CD4-positive, alpha-beta T cell treated with Interleukin-17A for 4 hours (primary cell): ENCODE results near the gene CHN2.

Experiments
- DNase-seq: peaks from one replicate; pipeline ENCODE4 v3.0.0-alpha.2; 2020; ENCODE audit warnings: mixed read lengths

The CHN2 gene

DNA sequence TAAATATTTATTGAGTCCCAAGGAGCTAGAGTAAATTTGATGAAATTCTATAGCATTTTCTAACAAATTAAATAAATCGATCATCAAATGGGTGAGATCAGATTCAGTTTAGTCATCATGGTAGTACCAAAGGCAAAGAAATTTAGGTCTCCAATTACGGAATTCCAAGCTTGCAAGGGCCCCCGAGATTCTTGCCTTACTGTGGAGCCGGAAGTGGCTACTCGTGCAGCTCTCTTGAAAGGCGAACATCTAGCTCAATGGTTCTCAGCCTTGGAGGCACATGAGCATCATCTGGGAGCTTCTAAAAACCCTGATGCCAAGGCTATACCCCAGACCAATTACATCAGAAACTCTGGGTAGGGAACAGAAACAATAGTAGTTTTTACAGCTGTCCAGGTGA lies 251.2 kb downstream of the CHN2 start:
- no peak for DNase-seq

DNA sequence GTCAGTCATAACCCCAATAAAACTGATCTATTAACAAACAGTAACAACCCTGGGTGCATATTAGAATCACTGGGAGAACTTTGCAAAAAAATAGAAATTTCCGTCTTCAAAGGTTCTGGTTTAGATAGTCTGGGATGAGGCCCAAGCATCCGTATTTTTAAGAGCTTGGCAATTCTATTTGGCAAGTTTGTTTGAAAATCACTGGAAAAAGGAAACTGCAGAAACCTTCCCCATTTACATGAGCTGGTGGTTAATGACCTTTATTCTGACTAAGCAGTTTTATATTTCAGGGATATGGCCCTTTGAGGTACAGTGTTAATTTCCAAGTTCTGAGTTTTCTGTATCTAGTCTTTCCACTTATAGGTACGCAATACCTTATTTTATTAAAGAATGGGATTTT lies 253.3 kb downstream of the CHN2 start:
- DNase-seq, result no peak

DNA sequence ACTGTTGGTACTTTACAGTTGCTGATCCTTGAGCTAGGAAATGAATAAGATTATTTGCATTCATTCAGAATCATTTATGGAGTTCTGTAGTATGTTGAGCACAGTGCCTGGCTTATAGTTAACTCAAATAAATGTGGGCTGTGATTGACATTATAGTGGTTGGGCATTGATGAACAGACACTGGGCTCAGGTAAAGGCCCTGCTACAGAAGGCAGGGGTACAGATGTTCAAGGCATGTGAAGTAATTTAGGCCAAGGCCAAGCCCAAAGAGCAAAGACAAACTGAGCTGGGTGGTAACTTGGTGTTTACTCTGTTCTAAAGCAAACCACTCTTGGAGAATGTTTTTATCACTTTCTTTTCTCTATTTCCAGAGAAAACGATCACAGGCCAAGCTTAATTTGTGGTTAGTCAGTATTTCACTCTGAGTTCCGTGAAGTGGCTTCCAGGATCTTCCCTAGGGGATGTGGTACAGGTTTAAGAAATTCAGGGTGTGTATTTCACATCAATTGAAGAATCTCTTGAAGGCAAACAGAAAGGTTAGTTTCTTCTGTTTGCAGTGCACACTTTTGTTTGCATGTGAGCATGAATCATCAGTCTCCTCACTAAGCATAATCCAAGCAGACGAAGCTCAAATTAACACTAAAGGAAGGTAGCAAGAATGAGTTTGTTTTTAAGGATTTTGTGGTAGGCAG lies 255.1 kb downstream of the CHN2 start:
- DNase-seq, result no peak

DNA sequence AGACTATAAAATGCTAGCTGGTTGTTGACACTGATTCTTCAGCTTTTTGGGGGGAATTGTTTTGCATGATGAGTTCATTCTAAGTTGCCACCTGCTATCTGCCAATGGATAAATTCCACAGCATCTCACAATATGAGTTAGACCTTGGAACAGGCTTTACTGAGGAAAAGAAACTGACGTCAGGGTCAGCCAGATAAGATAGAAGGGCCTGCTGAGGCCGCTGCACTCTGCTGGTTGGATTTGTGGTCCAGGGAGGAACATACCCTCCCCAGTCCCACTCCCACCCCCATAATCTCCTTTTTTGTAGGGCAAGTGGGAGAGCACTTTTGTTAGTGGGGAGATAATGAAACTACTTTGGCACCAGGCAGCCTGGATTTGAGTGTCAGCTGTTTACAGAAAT lies 258.4 kb downstream of the CHN2 start:
- DNase-seq, result no peak

DNA sequence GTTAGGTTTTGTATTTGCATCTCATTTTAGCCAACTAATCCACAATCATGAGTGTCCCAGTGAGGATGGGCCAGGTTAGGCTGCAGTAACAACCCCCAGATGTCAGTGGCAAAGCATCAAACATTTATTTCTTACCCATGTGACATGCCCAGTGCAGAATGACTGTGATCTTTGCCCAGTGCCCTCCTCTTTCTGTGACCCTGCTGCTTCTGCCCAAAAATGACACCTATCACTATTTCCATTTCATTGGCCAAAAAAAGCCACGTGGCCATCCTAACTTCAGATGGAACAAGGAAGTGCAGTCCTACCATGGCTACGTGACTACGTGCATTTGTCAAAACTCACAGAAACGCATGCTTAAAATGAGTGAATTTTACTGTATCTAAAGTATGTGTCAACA lies 259.9 kb downstream of the CHN2 start:
- DNase-seq, result no peak

DNA sequence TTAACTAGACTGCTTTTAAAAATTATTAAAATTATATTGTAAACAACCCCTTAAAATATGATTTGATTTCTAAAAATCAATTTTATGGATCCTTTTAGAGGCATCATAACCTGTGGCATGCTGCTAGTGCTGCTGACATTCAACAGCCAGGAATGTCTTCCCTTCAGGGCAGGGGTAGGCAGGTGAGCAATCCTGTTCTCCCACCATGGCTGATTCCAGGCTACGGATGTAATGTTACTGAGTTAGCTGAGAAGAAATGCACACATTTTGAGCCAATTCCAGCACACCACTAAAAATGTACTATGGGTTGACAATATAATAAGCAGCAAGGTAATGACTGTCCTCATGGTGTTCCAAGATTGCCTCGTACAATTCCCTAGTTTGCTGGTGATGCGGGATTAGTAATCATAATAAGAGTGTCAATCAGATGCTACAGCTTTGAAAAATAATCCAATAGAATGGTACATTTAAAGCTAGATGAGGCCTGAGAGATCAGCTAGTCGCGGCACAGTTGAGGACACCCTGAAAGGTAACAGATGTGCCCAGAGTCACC lies 260.4 kb downstream of the CHN2 start:
- no peak for DNase-seq

DNA sequence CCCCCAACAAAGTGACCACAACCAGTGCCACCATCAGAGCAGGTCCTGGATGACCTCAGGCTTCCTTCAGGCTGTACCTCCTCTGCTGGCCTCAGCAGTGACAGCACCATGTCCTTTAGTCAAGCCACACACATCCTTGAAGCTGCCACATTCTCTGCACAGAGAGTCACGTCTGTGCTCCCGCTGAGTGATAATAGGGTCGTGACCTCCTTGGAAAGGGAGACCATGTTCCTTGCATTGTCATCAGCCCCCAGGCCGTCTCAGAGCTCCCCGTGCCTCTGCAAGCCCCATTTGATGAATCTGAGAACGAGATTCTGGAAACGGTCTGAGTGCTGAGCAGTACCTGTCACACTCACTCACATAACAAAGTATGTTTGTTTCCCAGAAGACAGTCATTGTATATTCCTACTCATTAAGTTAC lies 262.6 kb downstream of the CHN2 start:
- DNase-seq, result no peak

DNA sequence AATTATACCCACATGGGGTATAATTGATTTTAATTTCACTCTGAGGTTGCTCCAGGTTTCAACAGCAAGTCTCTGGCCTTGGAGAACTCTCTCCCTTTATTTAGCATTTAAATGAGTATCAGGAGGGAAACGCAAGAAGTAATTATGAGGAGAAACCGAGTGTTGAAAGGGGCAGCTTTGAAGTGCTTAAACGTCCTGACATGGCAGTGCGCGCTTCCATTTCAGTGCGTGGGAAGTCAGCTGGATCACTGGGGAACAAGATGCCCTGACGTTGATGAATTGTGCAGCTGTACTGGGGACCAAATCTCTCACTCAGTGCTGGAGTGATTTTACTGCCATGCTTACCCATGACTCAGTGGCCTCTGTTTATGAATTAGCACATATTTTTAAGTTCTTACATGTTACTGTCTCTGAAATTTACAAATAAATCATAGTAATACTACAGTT lies 263.0 kb downstream of the CHN2 start:
- no peak for DNase-seq

DNA sequence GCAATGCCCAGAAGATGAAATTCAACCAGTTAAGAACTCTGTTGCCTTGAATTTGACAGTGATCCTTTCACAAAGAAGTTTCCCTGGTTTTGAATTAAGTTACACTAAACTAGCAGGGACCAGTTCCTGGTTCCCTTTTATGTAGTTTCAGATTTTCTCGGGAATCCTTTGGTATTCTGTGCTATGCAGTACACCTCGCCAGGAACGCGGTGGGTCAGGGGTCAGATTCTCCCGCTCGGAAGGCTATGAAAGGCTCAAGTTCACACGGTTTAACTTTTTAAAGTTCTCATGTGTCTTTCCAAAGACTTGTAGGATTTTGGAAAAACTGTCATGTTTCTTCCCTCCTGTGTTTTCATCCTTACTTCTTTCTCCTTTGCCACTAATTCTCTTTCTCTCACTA lies 264.4 kb downstream of the CHN2 start:
- no peak for DNase-seq

DNA sequence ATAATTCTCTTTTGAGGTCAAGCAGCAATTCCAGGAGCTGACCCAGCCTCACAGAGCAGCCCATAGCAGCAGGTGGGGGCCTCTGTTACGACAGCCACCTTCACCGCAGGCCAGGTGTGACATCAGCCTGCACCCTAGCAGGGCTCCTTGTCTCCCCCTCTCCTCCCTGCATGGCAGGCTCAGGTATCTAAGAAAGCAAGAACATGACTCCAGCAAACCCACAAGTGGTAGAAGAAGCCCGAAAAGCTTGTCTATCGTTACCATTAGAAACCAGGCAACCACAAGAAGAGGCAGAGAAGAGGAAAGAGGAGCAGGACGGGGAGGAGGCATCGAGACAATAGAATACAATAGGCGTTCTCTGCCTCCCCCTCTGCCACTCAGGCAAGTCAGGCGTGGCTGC lies 265.0 kb downstream of the CHN2 start:
- no peak for DNase-seq

DNA sequence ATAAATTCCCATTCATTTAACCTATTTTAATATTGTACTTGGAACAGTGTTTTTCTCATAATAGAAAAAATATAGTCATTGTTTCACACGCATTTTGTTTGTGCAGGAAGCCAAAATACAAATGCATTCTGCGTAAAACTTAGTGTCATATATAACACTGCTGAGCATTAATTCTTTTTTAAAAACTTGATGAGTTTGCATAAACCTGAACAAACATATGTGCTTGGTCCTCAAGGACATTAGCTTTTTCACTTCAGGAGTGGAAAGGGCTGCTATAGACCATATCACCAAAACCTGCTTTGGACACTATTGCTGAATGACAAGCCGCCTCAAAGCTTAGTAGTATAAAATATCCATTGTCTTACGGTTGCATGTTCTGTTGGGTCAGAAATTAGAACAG lies 267.4 kb downstream of the CHN2 start:
- DNase-seq, result no peak

DNA sequence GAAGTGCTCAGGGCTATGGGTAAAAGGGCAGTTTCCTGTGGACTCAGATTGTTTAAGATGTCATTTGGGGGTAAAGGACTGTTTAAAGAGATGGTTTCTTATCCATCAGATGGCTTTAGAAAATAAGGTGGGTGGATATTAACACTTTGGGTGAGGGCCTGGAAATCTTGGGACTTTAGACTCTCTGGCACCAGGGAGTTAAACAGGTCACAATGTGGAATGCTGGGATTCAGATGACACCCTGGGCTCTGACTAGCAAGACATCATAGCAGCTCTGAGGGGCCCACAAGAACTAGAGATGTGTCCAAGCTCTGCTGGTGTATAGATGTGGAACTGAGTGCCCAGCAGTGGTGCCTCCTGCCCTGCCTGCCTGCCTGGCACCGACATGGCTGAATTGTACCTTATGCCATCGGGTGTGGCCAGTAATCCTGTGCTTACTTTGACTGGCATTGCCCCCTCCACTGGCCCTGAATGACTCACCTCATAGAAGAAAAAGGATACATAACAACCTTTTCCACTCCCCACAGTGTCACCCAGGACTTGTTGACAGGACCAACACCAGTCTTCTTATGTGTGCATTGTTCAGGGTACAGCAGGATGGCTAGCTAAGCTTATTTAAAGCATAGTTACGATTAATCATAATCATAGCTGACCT lies 269.1 kb downstream of the CHN2 start:
- DNase-seq, result no peak

DNA sequence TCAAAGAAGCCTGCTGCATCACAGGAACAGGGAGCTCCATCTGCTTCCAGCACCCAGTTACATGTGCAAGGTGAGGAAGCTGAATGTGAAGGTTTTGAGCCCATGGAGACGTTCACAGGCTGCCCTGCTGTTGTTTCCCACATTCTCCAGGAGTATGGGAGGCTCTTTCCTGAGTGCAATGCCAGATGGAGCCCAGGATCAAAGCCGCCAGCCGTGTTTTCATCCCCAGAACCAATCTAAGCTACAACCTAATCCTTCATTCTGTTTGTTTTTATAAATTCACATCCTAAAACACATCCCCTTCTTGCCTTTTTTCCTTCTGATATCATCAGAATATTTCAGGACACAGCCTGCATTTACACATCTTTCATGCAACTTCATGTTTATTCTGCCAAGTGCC lies 270.2 kb downstream of the CHN2 start:
- DNase-seq, result no peak

DNA sequence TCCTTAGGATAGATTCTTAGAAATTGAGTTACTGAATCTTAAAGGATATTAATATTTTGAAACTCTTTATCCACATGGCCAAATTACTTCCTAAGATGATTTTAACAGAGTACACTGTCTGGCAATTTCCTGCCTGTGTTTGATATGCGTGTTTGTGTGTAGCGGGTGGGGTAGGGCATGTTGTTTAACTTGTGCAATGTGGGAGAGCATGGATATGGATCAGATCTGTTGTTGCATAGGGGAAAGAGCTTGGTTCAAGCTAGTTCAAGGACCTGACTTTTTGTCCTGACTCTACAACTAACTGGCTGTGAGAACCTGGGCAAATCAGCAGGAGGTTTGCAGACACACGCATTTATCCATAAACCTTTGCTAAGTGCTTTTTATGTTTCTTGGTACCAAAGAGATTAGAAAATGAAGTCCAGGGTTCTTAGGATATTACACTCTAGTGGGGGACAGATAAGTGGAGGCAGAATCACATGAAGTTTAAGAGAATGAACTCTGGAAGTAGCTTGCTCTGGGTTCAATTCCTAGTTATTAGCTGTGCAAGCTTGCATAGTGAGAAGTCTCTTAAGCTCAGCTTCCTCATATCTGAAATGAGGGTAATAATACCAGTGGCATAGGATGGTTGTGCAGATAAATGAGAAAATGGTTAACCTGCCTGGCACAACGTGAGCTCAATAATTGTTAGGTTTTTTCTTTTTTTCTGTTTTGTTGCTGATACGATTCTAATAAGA lies 272.8 kb downstream of the CHN2 start:
- DNase-seq, result no peak

DNA sequence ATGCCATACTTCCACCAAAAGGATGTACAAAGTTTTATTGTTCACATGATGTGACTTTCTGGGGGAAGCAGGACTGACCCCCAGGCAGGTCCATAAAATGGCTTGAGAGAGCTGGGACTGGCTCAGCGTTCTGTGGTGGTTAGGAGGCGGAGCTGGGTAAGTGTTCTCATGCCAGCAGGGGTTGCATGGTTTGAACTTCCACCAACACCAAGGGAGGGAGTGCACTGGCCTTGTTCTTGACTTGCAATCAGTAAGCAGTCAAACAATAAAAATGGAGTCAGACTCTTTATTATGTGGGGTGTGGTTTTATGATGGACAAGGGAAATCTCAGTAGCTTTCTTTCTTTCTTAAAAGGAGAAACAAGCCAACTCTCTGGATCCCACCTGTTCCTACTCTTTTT lies 273.6 kb downstream of the CHN2 start:
- no peak for DNase-seq

DNA sequence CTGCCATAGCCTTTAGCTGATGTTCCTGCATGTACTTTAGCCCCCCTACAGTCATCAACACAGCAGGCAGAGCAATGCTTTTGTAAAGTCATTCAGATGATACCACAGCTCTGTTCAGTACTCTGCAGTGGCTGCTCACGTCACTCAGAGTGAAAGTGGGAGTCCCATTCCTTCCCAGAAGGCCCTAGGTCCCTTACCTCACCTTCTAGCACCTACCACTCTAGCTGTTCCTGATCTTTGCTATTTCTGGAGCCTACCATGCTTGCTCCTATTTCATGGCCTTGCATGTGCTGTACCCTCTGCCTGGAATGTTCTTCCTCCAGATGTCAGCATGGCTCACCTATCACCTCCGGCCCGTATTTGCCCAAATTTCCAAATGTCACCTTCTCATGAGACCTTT lies 274.7 kb downstream of the CHN2 start:
- DNase-seq, result no peak

DNA sequence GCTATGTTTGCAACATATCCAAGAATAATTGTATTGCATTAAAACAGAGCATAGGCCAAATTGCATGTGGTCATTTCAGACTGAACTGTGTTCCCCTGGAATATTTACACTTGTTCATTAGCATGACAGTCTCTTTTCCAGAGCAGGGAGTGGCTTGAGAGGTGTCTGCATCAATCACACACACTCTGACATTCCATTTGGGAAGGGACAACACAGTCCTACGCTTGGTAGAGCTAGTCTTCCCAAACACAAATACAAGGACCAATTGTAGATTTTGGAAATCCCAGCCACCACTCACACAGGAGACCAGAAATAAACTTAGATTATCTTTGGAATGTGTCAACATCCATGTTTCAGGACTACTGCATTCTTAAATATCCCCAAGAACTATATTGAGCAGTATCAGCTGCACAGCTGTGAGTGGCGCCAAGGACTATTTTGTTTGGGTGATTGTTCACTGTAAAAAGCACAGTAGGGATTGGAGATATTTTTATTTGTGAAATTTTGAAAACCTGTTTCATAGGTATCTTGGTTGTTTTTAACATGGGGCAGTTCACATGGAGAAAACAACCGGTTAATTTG lies 275.5 kb downstream of the CHN2 start:
- no peak for DNase-seq

DNA sequence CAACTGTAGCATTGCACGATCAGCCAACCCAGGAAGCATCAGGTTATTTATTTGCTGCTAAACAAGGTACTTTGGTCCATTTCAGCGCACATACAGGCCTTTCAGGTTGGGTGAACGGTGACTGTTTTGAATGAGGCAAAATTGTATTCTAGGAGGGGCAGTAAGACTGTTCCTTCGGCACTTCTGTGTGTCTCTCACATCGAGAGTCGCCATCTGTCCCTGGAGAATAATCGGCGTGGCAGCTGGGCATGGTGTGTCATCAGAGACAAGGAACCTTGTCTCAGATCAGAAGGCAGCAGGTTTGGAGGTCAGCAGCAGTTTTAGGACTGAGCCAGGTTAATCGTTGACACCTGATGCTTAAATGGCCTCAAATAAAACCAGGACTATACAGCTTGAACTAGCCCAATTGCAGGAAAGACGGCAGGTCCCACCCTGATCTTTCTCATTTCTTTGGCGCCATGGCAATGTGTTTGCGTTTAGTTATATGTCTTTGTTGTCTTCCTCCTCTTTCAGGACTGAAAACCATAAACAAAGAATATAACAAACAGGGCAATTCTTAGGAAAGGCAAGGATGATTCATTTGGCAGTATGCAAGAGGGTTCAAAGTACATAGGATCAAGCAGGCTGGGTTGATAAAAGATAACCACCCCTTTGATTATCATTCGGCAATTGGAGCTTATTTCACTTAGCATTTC lies 277.0 kb downstream of the CHN2 start:
- DNase-seq, result no peak

DNA sequence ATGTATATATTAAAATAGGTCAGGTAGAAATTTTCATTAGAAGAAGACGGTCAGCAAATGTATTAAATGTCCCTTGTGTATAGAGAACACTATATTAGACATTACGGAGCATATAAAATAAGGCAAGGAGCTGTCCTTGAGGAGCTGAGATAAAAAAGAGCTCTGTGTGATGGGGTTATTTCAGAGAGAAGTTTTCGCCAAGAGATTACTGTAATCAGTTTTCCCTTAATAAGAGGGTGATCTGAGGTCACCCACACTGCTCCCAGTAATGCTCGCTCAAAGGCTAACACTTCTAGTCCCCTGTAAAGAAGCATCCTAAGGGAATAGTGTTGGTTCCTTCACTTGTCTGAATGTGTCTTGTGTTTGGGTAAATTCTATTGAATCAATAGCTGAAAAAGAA lies 282.3 kb downstream of the CHN2 start:
- DNase-seq, result no peak

DNA sequence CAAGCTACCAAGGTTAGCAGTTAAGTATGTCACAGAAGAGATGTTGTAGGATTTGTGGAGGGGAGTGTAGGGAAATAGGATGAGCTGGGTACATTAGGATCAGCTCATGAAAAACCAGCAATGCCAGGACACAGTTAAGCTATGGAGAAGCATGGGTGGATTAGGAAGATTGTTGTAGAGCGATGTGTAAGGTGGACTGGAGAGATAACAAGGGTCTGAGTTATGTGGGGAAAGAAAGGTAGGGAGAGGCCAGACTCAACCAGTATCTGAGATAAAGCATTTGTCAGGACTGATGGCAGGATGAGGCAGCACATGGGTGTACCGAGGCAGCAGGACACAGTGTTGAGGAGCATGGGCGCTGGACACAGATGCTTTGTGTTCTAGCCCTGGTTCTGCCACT lies 283.7 kb downstream of the CHN2 start:
- no peak for DNase-seq

DNA sequence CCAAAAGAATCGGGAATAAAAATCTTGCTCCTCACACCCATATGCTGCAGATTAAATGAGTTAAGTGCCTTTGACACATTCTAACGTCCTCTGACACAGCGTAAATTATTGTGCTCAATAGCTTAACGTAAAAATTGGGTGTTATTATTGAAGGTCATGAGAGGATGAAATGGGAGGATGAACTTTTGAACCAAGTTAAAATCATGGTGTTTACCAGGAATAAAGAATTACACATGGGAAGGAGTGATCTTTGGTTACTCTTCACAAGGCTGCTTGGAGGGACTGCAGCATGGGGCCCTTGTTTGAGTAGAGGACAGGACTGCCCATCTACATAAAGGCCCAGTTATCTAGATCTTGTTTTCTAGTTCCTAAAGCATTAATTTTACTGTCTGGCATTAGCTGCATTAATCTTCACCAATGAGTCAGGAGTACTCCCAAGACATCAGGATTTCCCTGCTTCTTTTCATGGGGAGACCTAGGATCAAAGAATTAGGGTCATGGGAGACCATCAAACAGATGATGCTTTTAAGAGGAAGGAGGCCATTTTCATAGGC lies 284.2 kb downstream of the CHN2 start:
- no peak for DNase-seq
